ENCODE data around the gene ZFYVE19.

DNA sequence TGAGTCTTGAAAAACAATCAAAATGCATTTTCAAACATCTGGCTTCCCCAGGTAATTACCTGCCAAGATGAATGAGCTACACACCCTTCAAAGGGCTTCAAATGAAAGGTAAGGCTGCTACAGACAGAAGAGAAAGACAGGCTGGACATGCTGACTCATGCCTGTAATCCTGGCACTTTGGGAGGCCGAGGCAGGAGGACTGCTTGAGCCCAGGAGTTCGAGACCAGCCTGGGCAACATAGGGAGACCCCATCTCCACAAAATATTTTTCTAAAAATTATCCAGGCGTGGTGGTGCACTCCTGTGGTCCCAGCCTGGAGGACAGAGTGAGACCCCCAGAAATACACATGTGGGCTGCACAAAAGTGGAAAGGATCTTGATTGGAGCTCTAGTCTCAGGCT is 14.5 kb upstream of the ZFYVE19 start:
- TF ChIP-seq, protein P1, sequence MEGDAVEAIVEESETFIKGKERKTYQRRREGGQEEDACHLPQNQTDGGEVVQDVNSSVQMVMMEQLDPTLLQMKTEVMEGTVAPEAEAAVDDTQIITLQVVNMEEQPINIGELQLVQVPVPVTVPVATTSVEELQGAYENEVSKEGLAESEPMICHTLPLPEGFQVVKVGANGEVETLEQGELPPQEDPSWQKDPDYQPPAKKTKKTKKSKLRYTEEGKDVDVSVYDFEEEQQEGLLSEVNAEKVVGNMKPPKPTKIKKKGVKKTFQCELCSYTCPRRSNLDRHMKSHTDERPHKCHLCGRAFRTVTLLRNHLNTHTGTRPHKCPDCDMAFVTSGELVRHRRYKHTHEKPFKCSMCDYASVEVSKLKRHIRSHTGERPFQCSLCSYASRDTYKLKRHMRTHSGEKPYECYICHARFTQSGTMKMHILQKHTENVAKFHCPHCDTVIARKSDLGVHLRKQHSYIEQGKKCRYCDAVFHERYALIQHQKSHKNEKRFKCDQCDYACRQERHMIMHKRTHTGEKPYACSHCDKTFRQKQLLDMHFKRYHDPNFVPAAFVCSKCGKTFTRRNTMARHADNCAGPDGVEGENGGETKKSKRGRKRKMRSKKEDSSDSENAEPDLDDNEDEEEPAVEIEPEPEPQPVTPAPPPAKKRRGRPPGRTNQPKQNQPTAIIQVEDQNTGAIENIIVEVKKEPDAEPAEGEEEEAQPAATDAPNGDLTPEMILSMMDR (IDR thresholded peaks at IDR 0.05), result no peak
- TF ChIP-seq POLR2A (IDR thresholded peaks at IDR 0.05), result no peak

Data from thyroid gland (tissue), 4 donors.